NCI-H510A treated with DMSO at 0.1 percent for 48 hours (cell line): ENCODE results near the gene LHX4.

Source experiments
- DNase-seq: peaks from one replicate; lab custom pipeline; 2025; lab: John Stamatoyannopoulos, UW

Gene LHX4

GRCh38 chr1:180309338-180309737 lies 79.3 kb downstream of the LHX4 start:
- no peak for DNase-seq

GRCh38 chr1:180310095-180310494 lies 80.0 kb downstream of the LHX4 start:
- DNase-seq, result no peak

GRCh38 chr1:180311011-180311730 lies 81.1 kb downstream of the LHX4 start:
- DNase-seq, result no peak

GRCh38 chr1:180312926-180313325 lies 82.9 kb downstream of the LHX4 start:
- DNase-seq, result no peak

- no peak for DNase-seq
Observed at GRCh38 chr1:180327089-180327488, 97.0 kb downstream of the LHX4 start.
